Keratinocyte (primary cell): ENCODE measurements around the gene ZC3H18. TPM values are rescaled to one million over a fixed set of nuclear protein-coding genes. Genes with fewer than 3 reads are reported as not detected.

ENCODE experiments used
- DNase-seq: peaks from one replicate; pipeline ENCODE4 v3.0.0-alpha.2; 2011; ENCODE audit warnings: low read depth, missing footprints, low spot score
- FAIRE-seq: peaks from 2 replicates; lab custom pipeline; 2011; peaks lifted over from hg19 to GRCh38; lab: Jason Lieb, UNC
- H2AFZ ChIP-seq: 2 replicates; pipeline ENCODE4 v1.6.0; 2012; ENCODE audit warnings: low read length, control low read depth, inconsistent platforms; ENCODE audit not compliant: control insufficient read depth
- H3K27ac ChIP-seq: 2 replicates; pipeline ENCODE4 v1.5.1; 2011; ENCODE audit warnings: low read length; ENCODE audit not compliant: control insufficient read depth, insufficient read depth
- H3K27me3 ChIP-seq: 3 replicates; pipeline ENCODE4 v1.6.0; 2011; ENCODE audit warnings: low read length; ENCODE audit not compliant: control insufficient read depth, insufficient read depth; ENCODE audit errors: extremely low read depth
- H3K36me3 ChIP-seq, 2 experiments: 2 replicates in 1 of 2; 3 replicates in 1 of 2; pipeline ENCODE4 v1.5.1; 2011; ENCODE audit warnings: low read length in 2 of 2, mild to moderate bottlenecking in 1 of 2; ENCODE audit not compliant: control insufficient read depth in 2 of 2, insufficient read depth in 2 of 2; ENCODE audit errors: extremely low read depth in 1 of 2
- H3K4me1 ChIP-seq: 3 replicates; pipeline ENCODE4 v1.5.1; 2011; ENCODE audit warnings: low read length; ENCODE audit not compliant: control insufficient read depth, insufficient read depth; ENCODE audit errors: extremely low read depth
- H3K4me2 ChIP-seq: 3 replicates; pipeline ENCODE4 v1.6.0; 2011; ENCODE audit warnings: low read depth, low read length; ENCODE audit not compliant: control insufficient read depth, insufficient read depth; ENCODE audit errors: extremely low read depth
- H3K4me3 ChIP-seq, 3 experiments: fragments of 200-600 bp in 1 of 3; sonication (generic) in 1 of 3; 2 replicates in 2 of 3; 3 replicates in 1 of 3; pipeline ENCODE4 v1.5.1; 2011 to 2016; ENCODE audit warnings: low read length in 3 of 3, mild to moderate bottlenecking in 3 of 3, control low read depth in 2 of 3, inconsistent platforms in 1 of 3, low read depth in 1 of 3, mixed read lengths in 1 of 3, mixed run types in 1 of 3, moderate library complexity in 1 of 3; ENCODE audit not compliant: control insufficient read depth in 2 of 3, insufficient read depth in 2 of 3; ENCODE audit errors: extremely low read depth in 1 of 3
- H3K79me2 ChIP-seq: 2 replicates; pipeline ENCODE4 v1.6.0; 2012; ENCODE audit warnings: low read length; ENCODE audit not compliant: control insufficient read depth, insufficient read depth
- H3K9ac ChIP-seq: 3 replicates; pipeline ENCODE4 v1.6.0; 2011; ENCODE audit warnings: low read length; ENCODE audit not compliant: control insufficient read depth, insufficient read depth; ENCODE audit errors: extremely low read depth
- H3K9me1 ChIP-seq: 3 replicates; pipeline ENCODE4 v1.6.0; 2011; ENCODE audit warnings: low read length; ENCODE audit not compliant: control insufficient read depth, insufficient read depth; ENCODE audit errors: extremely low read depth
- H3K9me3 ChIP-seq: 2 replicates; pipeline ENCODE4 v1.5.1; 2012; ENCODE audit warnings: low read depth, low read length; ENCODE audit not compliant: control insufficient read depth
- H4K20me1 ChIP-seq: 3 replicates; pipeline ENCODE4 v1.6.0; 2011; ENCODE audit warnings: low read length; ENCODE audit not compliant: control insufficient read depth, insufficient read depth; ENCODE audit errors: extremely low read depth
- EZH2 ChIP-seq: IDR thresholded peaks from one replicate; pipeline ENCODE4 v1.6.1; 2012; ENCODE audit warnings: inconsistent platforms, mild to moderate bottlenecking, low read length, moderate library complexity
- dilution Hi-C: fragments of 300-500 bp; cut with MboI; formaldehyde crosslinking; loops from one replicate; pipeline ENCODE4 v1.7.0; 2020; ENCODE audit warnings: low sequenced_read_pairs; ENCODE audit not compliant: extremely low pct_ligation_motif_present
- polyA plus RNA-seq, 5 experiments: library from polyadenylated mRNA; depleted of rRNA in 3 of 5; stranded (reverse) in 3 of 5; stranded (forward) in 1 of 5; unstranded in 1 of 5; fragments of >200 nt; gene quantifications; 1 replicate in 1 of 5; 2 replicates in 3 of 5; 3 replicates in 1 of 5; pipeline versions ENCODE4 v1.2.1 to v1.2.3, GENCODE V29; 2011 to 2012; ENCODE audit warnings: missing spikeins in 2 of 5, low read depth in 1 of 5, low replicate concordance in 1 of 5
- TF ChIP-seq, protein P1 (sequence below), 3 experiments: IDR thresholded peaks in 1 of 3; conservative IDR thresholded peaks in 1 of 3; optimal IDR thresholded peaks in 1 of 3; 2 replicates in 2 of 3; 3 replicates in 1 of 3; pipeline versions ENCODE3 to v1.5.1; 2011; ENCODE audit warnings: low read length in 3 of 3, mild to moderate bottlenecking in 3 of 3, moderate library complexity in 2 of 3, control low read depth in 1 of 3, inconsistent platforms in 1 of 3; ENCODE audit not compliant: insufficient read depth in 2 of 3; ENCODE audit errors: extremely low read depth in 1 of 3

The ZC3H18 gene
- polyA plus RNA-seq, 1 donor (not counting 4 experiments of a cell fraction or from before 2014, with no cell fraction given): 7.5 TPM

DNA sequence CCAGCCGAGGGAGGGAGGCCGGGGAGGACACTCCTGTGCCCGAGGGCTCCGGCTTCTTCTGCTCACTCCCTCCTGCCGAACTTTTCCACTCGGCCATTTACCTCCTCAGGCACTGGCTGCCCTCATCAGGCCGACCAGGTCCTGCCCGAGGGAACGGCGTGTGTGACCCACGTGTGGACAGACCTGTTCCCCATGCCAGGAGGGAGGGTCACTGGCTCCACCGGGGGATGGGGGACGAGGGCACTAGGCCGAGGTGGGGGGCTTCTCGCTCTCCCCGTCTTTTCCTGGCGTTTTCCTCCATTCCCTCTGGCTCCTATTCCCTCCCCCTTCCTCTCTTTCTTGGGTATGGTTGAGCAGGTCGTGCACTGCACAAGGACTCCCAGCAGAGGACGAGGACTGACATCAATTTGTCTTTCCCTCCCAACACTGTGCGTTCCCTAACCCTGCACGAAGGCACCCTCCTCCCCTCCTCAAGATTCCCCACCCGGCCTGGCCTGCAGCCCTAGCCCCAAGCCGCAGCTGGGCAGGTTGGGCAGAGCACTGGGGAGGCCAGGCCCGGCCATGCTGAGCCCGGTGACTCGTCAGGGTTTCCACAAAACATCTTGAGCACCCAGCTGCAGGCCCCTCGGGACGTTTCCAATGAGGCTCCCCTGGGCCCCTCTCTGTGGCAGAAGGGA lies 64.9 kb downstream of the ZC3H18 start:
- peak overlapping the region in 1 of 3 experiments; percentile 57 for H3K4me3 ChIP-seq
- DNase-seq (no peak), FAIRE-seq (no peak)
- no peaks in the 10 kb centered on the region for H3K9me3 ChIP-seq
- H3K27ac ChIP-seq: no peak overlapping the region
- H3K4me1 ChIP-seq: peaks cover 18% of the 10 kb centered on the region
- H4K20me1 ChIP-seq: peaks cover 6% of the 10 kb centered on the region
- TF ChIP-seq, protein P1, sequence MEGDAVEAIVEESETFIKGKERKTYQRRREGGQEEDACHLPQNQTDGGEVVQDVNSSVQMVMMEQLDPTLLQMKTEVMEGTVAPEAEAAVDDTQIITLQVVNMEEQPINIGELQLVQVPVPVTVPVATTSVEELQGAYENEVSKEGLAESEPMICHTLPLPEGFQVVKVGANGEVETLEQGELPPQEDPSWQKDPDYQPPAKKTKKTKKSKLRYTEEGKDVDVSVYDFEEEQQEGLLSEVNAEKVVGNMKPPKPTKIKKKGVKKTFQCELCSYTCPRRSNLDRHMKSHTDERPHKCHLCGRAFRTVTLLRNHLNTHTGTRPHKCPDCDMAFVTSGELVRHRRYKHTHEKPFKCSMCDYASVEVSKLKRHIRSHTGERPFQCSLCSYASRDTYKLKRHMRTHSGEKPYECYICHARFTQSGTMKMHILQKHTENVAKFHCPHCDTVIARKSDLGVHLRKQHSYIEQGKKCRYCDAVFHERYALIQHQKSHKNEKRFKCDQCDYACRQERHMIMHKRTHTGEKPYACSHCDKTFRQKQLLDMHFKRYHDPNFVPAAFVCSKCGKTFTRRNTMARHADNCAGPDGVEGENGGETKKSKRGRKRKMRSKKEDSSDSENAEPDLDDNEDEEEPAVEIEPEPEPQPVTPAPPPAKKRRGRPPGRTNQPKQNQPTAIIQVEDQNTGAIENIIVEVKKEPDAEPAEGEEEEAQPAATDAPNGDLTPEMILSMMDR (optimal IDR thresholded peaks at IDR 0.05 in 1 of 3, IDR thresholded peaks at IDR 0.05 in 1 of 3, conservative IDR thresholded peaks at IDR 0.05 in 1 of 3; ENCODE audit: extremely low read depth in 1 of 3, insufficient read depth in 2 of 3, low read length in 3 of 3): peak in 1 of 3 experiments; percentile 5
- TF ChIP-seq EZH2: no peak
- H3K9ac ChIP-seq: peak overlapping the region; percentile 47
- peaks cover 0 to 9% of the 10 kb centered on the region in 2 experiments for H3K36me3 ChIP-seq
- H3K9me1 ChIP-seq: no peaks in the 10 kb centered on the region
- H3K79me2 ChIP-seq: no peaks in the 10 kb centered on the region
- dilution Hi-C loops: no loop called here
- H2AFZ ChIP-seq: no peak overlapping the region
- peaks cover 45% of the 10 kb centered on the region for H3K27me3 ChIP-seq
- H3K4me2 ChIP-seq: peak overlapping the region; percentile 71

DNA sequence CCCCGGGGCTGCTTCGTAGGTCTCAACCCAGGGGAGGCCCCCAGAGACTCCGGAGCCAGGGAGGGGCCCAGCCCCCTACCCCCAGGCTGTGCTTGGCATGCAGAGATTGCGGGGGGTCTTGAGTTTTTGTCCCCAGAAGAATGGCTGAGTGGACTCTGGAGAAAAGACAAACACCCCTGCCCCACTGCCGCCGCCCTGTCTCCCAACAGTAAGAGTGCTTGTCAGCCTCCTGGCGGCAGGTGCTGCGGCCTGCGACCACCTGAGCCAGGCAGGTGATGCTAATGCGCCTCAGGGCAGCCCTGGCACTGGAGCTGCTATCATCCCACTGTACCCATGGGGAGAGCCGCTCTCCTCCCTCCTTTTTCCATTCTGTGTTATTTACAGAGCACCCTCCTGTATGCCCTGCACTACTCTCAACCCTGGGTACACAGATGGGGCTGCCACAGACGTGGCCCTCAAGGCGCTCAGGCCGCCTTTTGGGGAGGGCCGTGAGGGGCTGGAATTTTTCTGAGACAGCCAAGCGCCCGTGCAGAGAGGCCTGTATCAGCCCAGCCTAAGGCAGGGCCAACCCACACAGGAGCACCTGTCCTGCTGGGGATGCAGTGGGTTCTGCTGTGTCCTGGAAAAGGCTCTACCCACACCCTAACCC lies 65.6 kb downstream of the ZC3H18 start:
- Histone ChIP-seq H3K4me3 (no peak overlapping the region), H3K9me1 (no peaks in the 10 kb centered on the region), H3K9me3 (no peaks in the 10 kb centered on the region), H3K9ac (no peak overlapping the region), H3K4me2 (no peak overlapping the region), H2AFZ (no peak overlapping the region), H3K4me1 (peaks cover 18% of the 10 kb centered on the region), H4K20me1 (peaks cover 6% of the 10 kb centered on the region), H3K27ac (no peak overlapping the region), H3K36me3 (peaks cover 0 to 7% of the 10 kb centered on the region in 2 experiments), H3K27me3 (peaks cover 52% of the 10 kb centered on the region), H3K79me2 (no peaks in the 10 kb centered on the region)
- DNase-seq: no peak
- TF ChIP-seq, protein P1 (optimal IDR thresholded peaks at IDR 0.05 in 1 of 3, IDR thresholded peaks at IDR 0.05 in 1 of 3, conservative IDR thresholded peaks at IDR 0.05 in 1 of 3; ENCODE audit: extremely low read depth in 1 of 3, insufficient read depth in 2 of 3, low read length in 3 of 3): no peak
- TF ChIP-seq EZH2: no peak
- dilution Hi-C loops: no loop called here
- no peak for FAIRE-seq
